ENCODE data around the gene UBR4. TPM values are rescaled to one million over a fixed set of nuclear protein-coding genes. Genes with fewer than 3 reads are reported as not detected.

UBR4 gene
- polyA plus RNA-seq, 1 donor (not counting 4 experiments of a cell fraction or from before 2014, with no cell fraction given) = 39.0 TPM

DNA sequence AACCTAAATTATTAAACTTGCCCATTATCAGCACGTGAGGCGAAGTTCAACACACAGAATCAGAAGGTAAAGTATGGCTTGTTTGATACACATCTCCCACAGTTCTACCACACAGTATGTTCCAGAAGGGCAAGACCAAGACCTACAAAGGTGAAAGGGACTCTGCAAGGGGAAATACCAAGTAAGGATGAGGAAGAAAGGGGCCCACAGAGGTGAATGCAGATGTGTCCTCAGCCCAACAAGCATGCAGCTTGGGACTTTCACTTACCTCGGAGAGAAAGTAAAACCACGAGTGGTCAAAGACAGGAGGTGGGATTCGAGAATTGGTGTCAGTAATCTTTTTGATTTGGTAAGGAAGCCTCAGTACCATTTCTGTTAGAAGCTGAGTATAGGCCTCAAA is 85.8 kb downstream of the UBR4 start:
- Histone ChIP-seq H3K4me3 (ENCODE audit: control insufficient read depth in 2 of 3, extremely low read depth in 1 of 3, insufficient read depth in 2 of 3, low read depth in 1 of 3, low read length in 3 of 3) (no peak overlapping the region), H3K27ac (ENCODE audit: control insufficient read depth, insufficient read depth, low read length) (no peak overlapping the region), H3K79me2 (ENCODE audit: control insufficient read depth, insufficient read depth, low read length) (no peaks in the 10 kb centered on the region), H3K36me3 (ENCODE audit: control insufficient read depth in 2 of 2, extremely low read depth in 1 of 2, insufficient read depth in 2 of 2, low read length in 2 of 2) (peaks cover 55 to 59% of the 10 kb centered on the region in 2 experiments), H3K9ac (ENCODE audit: control insufficient read depth, extremely low read depth, insufficient read depth, low read length) (no peak overlapping the region), H3K4me1 (ENCODE audit: control insufficient read depth, extremely low read depth, insufficient read depth, low read length) (no peaks in the 10 kb centered on the region), H3K9me3 (ENCODE audit: control insufficient read depth, low read depth, low read length) (no peaks in the 10 kb centered on the region), H3K27me3 (ENCODE audit: control insufficient read depth, extremely low read depth, insufficient read depth, low read length) (no peaks in the 10 kb centered on the region), H4K20me1 (ENCODE audit: control insufficient read depth, extremely low read depth, insufficient read depth, low read length) (no peaks in the 10 kb centered on the region), H3K4me2 (ENCODE audit: control insufficient read depth, extremely low read depth, insufficient read depth, low read depth, low read length) (no peak overlapping the region), H2AFZ (ENCODE audit: control insufficient read depth, low read length) (no peak overlapping the region), H3K9me1 (ENCODE audit: control insufficient read depth, extremely low read depth, insufficient read depth, low read length) (no peaks in the 10 kb centered on the region)
- no peak for FAIRE-seq
- no peak for DNase-seq (ENCODE audit: low read depth, low spot score)
- TF ChIP-seq, protein P1, sequence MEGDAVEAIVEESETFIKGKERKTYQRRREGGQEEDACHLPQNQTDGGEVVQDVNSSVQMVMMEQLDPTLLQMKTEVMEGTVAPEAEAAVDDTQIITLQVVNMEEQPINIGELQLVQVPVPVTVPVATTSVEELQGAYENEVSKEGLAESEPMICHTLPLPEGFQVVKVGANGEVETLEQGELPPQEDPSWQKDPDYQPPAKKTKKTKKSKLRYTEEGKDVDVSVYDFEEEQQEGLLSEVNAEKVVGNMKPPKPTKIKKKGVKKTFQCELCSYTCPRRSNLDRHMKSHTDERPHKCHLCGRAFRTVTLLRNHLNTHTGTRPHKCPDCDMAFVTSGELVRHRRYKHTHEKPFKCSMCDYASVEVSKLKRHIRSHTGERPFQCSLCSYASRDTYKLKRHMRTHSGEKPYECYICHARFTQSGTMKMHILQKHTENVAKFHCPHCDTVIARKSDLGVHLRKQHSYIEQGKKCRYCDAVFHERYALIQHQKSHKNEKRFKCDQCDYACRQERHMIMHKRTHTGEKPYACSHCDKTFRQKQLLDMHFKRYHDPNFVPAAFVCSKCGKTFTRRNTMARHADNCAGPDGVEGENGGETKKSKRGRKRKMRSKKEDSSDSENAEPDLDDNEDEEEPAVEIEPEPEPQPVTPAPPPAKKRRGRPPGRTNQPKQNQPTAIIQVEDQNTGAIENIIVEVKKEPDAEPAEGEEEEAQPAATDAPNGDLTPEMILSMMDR (optimal IDR thresholded peaks at IDR 0.05 in 1 of 3, IDR thresholded peaks at IDR 0.05 in 1 of 3, conservative IDR thresholded peaks at IDR 0.05 in 1 of 3; ENCODE audit: extremely low read depth in 1 of 3, insufficient read depth in 2 of 3, low read length in 3 of 3) = no peak
- no peak for TF ChIP-seq EZH2 (IDR thresholded peaks at IDR 0.05; ENCODE audit: low read length)
- dilution Hi-C loops (cut with MboI; ENCODE audit: extremely low pct_ligation_motif_present, low sequenced_read_pairs) = no loop called here

DNA sequence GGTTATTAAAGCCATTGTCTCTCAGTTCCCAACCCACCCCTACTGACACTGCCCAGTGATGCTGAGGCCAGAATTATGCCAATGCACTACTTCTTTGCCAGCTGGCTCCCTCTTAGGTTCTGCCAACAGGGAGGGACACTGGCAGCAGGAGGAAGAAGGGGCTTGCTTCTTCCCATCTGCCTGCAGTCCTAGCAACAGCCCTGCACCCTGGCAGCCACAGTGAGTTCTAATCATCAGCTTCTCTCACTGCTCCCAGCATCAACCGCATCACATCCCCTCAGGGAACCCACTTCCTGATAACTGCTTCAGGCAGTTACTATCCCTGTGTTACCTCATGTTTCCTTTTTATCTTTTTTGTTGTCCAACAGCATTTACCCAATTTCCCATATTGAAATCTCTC is 86.2 kb downstream of the UBR4 start:
- Histone ChIP-seq H3K4me2 (ENCODE audit: control insufficient read depth, extremely low read depth, insufficient read depth, low read depth, low read length) (no peak overlapping the region), H3K27ac (ENCODE audit: control insufficient read depth, insufficient read depth, low read length) (no peak overlapping the region), H4K20me1 (ENCODE audit: control insufficient read depth, extremely low read depth, insufficient read depth, low read length) (no peaks in the 10 kb centered on the region), H2AFZ (ENCODE audit: control insufficient read depth, low read length) (no peak overlapping the region), H3K79me2 (ENCODE audit: control insufficient read depth, insufficient read depth, low read length) (no peaks in the 10 kb centered on the region), H3K9ac (ENCODE audit: control insufficient read depth, extremely low read depth, insufficient read depth, low read length) (no peak overlapping the region), H3K9me1 (ENCODE audit: control insufficient read depth, extremely low read depth, insufficient read depth, low read length) (no peaks in the 10 kb centered on the region), H3K27me3 (ENCODE audit: control insufficient read depth, extremely low read depth, insufficient read depth, low read length) (no peaks in the 10 kb centered on the region), H3K36me3 (ENCODE audit: control insufficient read depth in 2 of 2, extremely low read depth in 1 of 2, insufficient read depth in 2 of 2, low read length in 2 of 2) (peaks cover 54 to 59% of the 10 kb centered on the region in 2 experiments), H3K4me3 (ENCODE audit: control insufficient read depth in 2 of 3, extremely low read depth in 1 of 3, insufficient read depth in 2 of 3, low read depth in 1 of 3, low read length in 3 of 3) (no peak overlapping the region), H3K9me3 (ENCODE audit: control insufficient read depth, low read depth, low read length) (no peaks in the 10 kb centered on the region), H3K4me1 (ENCODE audit: control insufficient read depth, extremely low read depth, insufficient read depth, low read length) (no peaks in the 10 kb centered on the region)
- dilution Hi-C loops (cut with MboI; ENCODE audit: extremely low pct_ligation_motif_present, low sequenced_read_pairs) = no loop called here
- FAIRE-seq = no peak
- DNase-seq (ENCODE audit: low read depth, low spot score) = no peak
- TF ChIP-seq, protein P1 (optimal IDR thresholded peaks at IDR 0.05 in 1 of 3, IDR thresholded peaks at IDR 0.05 in 1 of 3, conservative IDR thresholded peaks at IDR 0.05 in 1 of 3; ENCODE audit: extremely low read depth in 1 of 3, insufficient read depth in 2 of 3, low read length in 3 of 3) = no peak
- TF ChIP-seq EZH2 (IDR thresholded peaks at IDR 0.05; ENCODE audit: low read length) = no peak

All from keratinocyte (primary cell).